ENCODE measurements around the gene PAPLN. TPM values are rescaled to one million over a fixed set of nuclear protein-coding genes. Genes with fewer than 3 reads are reported as not detected.
A peak's percentile ranks its signal among the peaks of the same experiment; 100 is the strongest.

Gene PAPLN
- total RNA-seq, 4 donors from 2014 or later, result 3.0 to 15.7 (median 11.0) TPM

DNA sequence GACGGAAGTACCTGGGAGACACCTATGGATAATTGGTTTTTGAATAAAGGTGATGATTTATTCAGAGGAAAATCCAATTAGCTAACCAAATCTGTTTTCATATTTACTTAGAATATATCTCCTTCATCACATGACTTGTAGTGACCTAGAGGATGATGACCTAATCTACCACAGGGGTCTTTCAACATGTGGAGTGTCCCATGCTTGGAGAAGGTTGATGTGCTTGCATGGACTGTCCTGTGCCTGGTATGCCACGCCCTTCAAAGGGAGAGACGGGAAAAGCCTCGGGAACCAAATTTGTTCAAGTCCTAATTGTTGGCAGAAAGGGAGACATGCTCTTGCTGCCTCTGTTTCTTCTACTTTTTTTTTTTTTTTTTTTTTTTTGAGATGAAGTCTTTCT, 11.8 kb upstream of the PAPLN start:
- peaks cover 0 to 21% (median 4%) of the 10 kb centered on the region in 4 donors for H3K4me1 ChIP-seq
- H3K36me3 ChIP-seq, result peaks cover 0 to under 1% (median 0%) of the 10 kb centered on the region in 4 donors
- in situ Hi-C loops (cut with MboI; ENCODE audit: low pct_ligation_motif_present in 1 of 4, low pct_unique_long_range_greater_than_20kb in 1 of 4, low sequenced_read_pairs in 3 of 4) (no loop called here), intact Hi-C loops (cut with DNase I; ENCODE audit: low total_unique reads) (no loop called here)
- no peaks in the 10 kb centered on the region for H3K27me3 ChIP-seq
- H3K9me3 ChIP-seq, result no peaks in the 10 kb centered on the region
- WGBS, 2 donors (ENCODE audit: low coverage in 1 of 2), result 78 to 98% methylated on average over 3 to 4 of the region's 4 CpGs
- no peak for DNase-seq
- no peak overlapping the region for H3K27ac ChIP-seq
- H3K4me3 ChIP-seq, result no peak overlapping the region
- TF ChIP-seq, protein P1, sequence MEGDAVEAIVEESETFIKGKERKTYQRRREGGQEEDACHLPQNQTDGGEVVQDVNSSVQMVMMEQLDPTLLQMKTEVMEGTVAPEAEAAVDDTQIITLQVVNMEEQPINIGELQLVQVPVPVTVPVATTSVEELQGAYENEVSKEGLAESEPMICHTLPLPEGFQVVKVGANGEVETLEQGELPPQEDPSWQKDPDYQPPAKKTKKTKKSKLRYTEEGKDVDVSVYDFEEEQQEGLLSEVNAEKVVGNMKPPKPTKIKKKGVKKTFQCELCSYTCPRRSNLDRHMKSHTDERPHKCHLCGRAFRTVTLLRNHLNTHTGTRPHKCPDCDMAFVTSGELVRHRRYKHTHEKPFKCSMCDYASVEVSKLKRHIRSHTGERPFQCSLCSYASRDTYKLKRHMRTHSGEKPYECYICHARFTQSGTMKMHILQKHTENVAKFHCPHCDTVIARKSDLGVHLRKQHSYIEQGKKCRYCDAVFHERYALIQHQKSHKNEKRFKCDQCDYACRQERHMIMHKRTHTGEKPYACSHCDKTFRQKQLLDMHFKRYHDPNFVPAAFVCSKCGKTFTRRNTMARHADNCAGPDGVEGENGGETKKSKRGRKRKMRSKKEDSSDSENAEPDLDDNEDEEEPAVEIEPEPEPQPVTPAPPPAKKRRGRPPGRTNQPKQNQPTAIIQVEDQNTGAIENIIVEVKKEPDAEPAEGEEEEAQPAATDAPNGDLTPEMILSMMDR (IDR thresholded peaks at IDR 0.05), result no peak
- no peak for TF ChIP-seq POLR2A (IDR thresholded peaks at IDR 0.05)
- no peak for TF ChIP-seq POLR2AphosphoS5 (IDR thresholded peaks at IDR 0.05)
- TF ChIP-seq EP300 (IDR thresholded peaks at IDR 0.05; ENCODE audit: low read depth), result no peak

DNA sequence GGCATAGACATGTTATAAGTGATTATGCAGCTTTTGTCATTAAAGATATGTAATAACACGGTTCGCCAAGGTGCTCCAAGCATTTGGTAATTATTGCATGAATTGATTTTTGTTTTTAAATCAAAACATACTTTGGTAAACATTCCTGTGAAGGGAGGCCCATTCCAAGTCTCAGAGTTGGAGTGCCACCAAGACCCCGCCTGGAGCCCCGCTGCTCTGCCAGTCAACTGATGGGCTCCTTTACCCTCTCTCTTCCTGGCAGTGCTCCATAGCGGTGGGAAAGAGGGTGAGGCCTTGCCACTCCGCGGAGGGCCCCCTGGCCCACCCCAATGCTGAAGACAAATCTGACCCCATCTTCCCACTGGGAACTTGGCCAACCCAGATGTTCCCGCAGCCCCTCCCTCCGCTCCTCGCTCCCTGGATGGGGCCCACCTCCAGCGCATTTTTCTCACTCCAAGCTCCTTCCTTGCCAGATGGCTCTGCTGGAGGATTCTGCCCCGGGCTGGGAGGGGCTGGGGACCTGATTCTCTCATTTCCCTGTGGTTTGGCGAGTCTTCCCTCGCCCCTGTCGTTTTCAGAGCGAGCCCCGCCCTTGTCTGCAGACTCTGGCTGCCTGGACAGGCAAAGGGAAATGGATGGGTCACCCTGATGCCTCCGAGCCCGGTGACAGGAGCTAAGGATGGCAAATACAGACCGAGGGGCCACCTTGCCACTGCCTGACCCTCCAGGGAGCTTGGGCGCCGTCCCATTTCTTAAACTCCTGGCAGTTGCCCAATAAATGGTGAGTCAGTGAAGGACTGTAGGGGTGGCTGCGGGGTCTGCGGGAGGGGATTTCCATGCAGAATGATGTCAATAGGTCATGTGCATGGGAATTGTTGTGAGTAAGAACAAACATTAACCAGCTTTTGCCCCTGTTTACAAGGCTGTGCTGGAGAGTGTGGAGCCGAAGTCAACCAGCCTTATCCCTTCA, 9.2 kb upstream of the PAPLN start:
- in situ Hi-C loops (cut with MboI; ENCODE audit: low pct_ligation_motif_present in 1 of 4, low pct_unique_long_range_greater_than_20kb in 1 of 4, low sequenced_read_pairs in 3 of 4), result no loop called here
- WGBS, 2 donors (ENCODE audit: low coverage in 1 of 2), result 69 to 87% methylated on average over 3 to 25 of the region's 25 CpGs
- no peaks in the 10 kb centered on the region for H3K9me3 ChIP-seq
- peaks cover 0 to 18% (median 4%) of the 10 kb centered on the region in 4 donors for H3K4me1 ChIP-seq
- TF ChIP-seq, protein P1 (IDR thresholded peaks at IDR 0.05), result no peak
- TF ChIP-seq EP300 (IDR thresholded peaks at IDR 0.05; ENCODE audit: low read depth) (no peak), POLR2A (IDR thresholded peaks at IDR 0.05) (no peak), POLR2AphosphoS5 (IDR thresholded peaks at IDR 0.05) (no peak)
- no peaks in the 10 kb centered on the region for H3K36me3 ChIP-seq
- H3K4me3 ChIP-seq, result no peak overlapping the region
- intact Hi-C loops (cut with DNase I; ENCODE audit: low total_unique reads), result no loop called here
- no peaks in the 10 kb centered on the region for H3K27me3 ChIP-seq
- DNase-seq, result peak; percentile 38
- peak overlapping the region; percentile 9 to 63 (median 22) for H3K27ac ChIP-seq

DNA sequence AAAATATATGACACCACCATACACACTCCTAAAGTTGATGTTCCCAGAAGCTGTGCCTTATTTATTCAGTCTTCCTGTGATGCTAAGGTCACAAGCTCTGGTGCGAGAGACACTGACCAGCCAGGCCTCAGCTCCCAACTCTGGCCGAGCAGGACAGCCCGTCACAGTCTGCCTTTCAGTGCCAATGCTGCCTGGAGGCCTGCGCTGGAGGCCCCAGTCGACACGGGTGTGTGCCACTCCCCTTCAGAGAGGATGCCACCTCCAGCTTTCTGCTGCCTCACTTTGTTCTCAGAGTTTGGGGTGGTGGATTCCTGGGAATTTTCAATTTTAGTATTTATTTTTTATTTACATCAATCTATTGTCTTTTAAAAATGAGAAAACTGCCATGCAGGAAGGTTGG, 7.3 kb upstream of the PAPLN start:
- Histone ChIP-seq H3K4me3 (no peak overlapping the region), H3K27me3 (peaks cover 4% of the 10 kb centered on the region), H3K4me1 (peaks cover 0 to 14% (median 4%) of the 10 kb centered on the region in 4 donors), H3K9me3 (no peaks in the 10 kb centered on the region), H3K36me3 (no peaks in the 10 kb centered on the region), H3K27ac (no peak overlapping the region)
- DNase-seq, result no peak
- TF ChIP-seq POLR2AphosphoS5 (IDR thresholded peaks at IDR 0.05) (no peak), POLR2A (IDR thresholded peaks at IDR 0.05) (no peak), EP300 (IDR thresholded peaks at IDR 0.05; ENCODE audit: low read depth) (no peak)
- TF ChIP-seq, protein P1 (IDR thresholded peaks at IDR 0.05), result no peak
- 94% methylated on average over 6 of the region's 6 CpGs; no CpG with 5 or more reads in 1 of the 2 donors for WGBS, 2 donors (ENCODE audit: low coverage in 1 of 2)
- in situ Hi-C loops (cut with MboI; ENCODE audit: low pct_ligation_motif_present in 1 of 4, low pct_unique_long_range_greater_than_20kb in 1 of 4, low sequenced_read_pairs in 3 of 4) (no loop called here), intact Hi-C loops (cut with DNase I; ENCODE audit: low total_unique reads) (no loop called here)

DNA sequence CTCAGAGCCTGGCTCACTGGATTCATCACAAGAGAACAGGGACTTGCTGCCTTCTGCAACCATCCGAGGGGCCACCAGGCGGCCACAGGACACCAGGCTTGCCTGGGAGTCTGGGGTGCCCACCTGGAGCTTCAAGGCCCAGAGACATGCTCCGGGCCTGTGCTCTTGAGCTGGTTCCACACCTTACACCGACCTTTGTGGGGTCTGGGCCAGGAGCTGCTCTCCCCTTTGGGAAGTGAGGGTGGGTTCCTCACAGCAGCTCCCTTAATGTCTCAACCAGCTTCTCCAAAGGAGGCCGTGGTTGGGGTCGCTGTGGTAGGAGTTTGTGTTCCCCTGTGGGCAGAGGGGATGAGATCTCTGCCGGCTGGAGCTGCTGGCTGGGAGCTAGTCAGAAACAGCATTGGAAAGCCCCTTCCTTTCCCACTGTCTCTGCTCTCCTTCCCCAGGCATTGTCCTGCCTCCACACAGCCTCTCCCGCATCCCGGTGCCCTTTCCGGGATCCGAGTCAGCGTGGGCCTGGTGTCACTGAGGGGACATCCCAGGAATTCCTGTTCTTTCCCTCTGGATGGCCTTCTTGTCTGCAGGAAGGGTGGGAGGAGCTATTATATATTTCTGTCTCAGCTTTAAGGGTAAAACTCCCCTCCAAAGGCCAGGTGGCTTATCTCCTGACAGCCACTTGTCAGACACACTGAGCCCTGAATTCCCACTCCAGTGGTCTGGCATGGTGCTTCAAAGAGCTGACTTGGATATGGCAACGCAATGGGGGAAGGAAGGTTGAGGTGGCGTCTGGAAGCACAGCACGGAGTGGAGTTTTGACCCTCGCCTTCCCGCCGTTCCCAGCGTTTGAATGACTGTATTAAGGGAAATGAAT, 5.1 kb upstream of the PAPLN start:
- H3K27me3 ChIP-seq, result peaks cover 9% of the 10 kb centered on the region
- DNase-seq, result no peak
- TF ChIP-seq EP300 (IDR thresholded peaks at IDR 0.05; ENCODE audit: low read depth), result no peak
- no peak for TF ChIP-seq POLR2AphosphoS5 (IDR thresholded peaks at IDR 0.05)
- TF ChIP-seq, protein P1 (IDR thresholded peaks at IDR 0.05), result peak in 1 of 5 experiments; percentile 7
- TF ChIP-seq POLR2A (IDR thresholded peaks at IDR 0.05), result no peak
- H3K9me3 ChIP-seq, result no peaks in the 10 kb centered on the region
- no peaks in the 10 kb centered on the region for H3K36me3 ChIP-seq
- no peak overlapping the region for H3K27ac ChIP-seq
- in situ Hi-C loops (cut with MboI; ENCODE audit: low pct_ligation_motif_present in 1 of 4, low pct_unique_long_range_greater_than_20kb in 1 of 4, low sequenced_read_pairs in 3 of 4), result no loop called here
- peaks cover under 1 to 26% (median 9%) of the 10 kb centered on the region in 4 donors for H3K4me1 ChIP-seq
- intact Hi-C loops (cut with DNase I; ENCODE audit: low total_unique reads), result no loop called here
- no peak overlapping the region for H3K4me3 ChIP-seq
- 40 to 63% methylated on average over 5 to 17 of the region's 19 CpGs for WGBS, 2 donors (ENCODE audit: low coverage in 1 of 2)
